DOHH2 (cell line): ENCODE data around the gene OR2AT4.

Source experiments
- H3F3A ChIP-seq: fragments of 200-600 bp; sonication (generic), shearing (Covaris generic); 2 replicates; pipeline ENCODE4 v1.6.0; 2016; ENCODE audit warnings: antibody characterized with exemption, mild to moderate bottlenecking; ENCODE audit not compliant: control insufficient read depth, insufficient read depth
- H3K27ac ChIP-seq: fragments of 200-600 bp; sonication (generic); 2 replicates; pipeline ENCODE4 v1.5.1; 2014; ENCODE audit warnings: low read depth, mild to moderate bottlenecking, low read length, moderate library complexity
- H3K27me3 ChIP-seq: fragments of 200-600 bp; sonication (generic); 2 replicates; pipeline ENCODE4 v1.6.1; 2014; ENCODE audit warnings: mild to moderate bottlenecking, low read length, mixed read lengths; ENCODE audit not compliant: control insufficient read depth
- H3K36me3 ChIP-seq: fragments of 200-600 bp; sonication (generic); 2 replicates; pipeline ENCODE4 v1.6.1; 2014; ENCODE audit warnings: mild to moderate bottlenecking, low read length, moderate library complexity, mixed read lengths; ENCODE audit not compliant: control insufficient read depth
- H3K4me1 ChIP-seq: fragments of 200-600 bp; sonication (generic); 2 replicates; pipeline ENCODE4 v1.6.1; 2014; ENCODE audit warnings: mild to moderate bottlenecking, low read length, mixed read lengths; ENCODE audit not compliant: control insufficient read depth
- H3K4me2 ChIP-seq: fragments of 200-600 bp; sonication (generic); 2 replicates; pipeline ENCODE4 v1.6.0; 2014; ENCODE audit warnings: mild to moderate bottlenecking, low read length, moderate library complexity
- H3K4me3 ChIP-seq: fragments of 200-600 bp; sonication (generic); 2 replicates; pipeline ENCODE4 v1.5.1; 2014; ENCODE audit warnings: mild to moderate bottlenecking, low read length, mixed read lengths
- H3K79me2 ChIP-seq: fragments of 200-600 bp; sonication (generic); 2 replicates; pipeline ENCODE4 v1.6.1; 2014; ENCODE audit warnings: mild to moderate bottlenecking, low read length, mixed read lengths; ENCODE audit not compliant: control insufficient read depth
- H3K9me2 ChIP-seq: fragments of 200-600 bp; sonication (generic); replicated peaks from 2 replicates; pipeline ENCODE4 v1.6.1; 2014; ENCODE audit warnings: mild to moderate bottlenecking, low read length, mixed read lengths; ENCODE audit not compliant: control insufficient read depth
- H3K9me3 ChIP-seq: fragments of 200-600 bp; sonication (generic); 2 replicates; pipeline ENCODE4 v1.6.1; 2014; ENCODE audit warnings: antibody characterized with exemption, low read length, mixed read lengths; ENCODE audit not compliant: control insufficient read depth, insufficient read depth
- H4K20me1 ChIP-seq: fragments of 200-600 bp; sonication (generic); 2 replicates; pipeline ENCODE4 v1.6.0; 2014; ENCODE audit warnings: low read depth, mild to moderate bottlenecking, antibody characterized with exemption, low read length, moderate library complexity; ENCODE audit not compliant: control insufficient read depth, insufficient read depth
- CTCF ChIP-seq: fragments of 200-600 bp; sonication (generic); IDR thresholded peaks from one replicate; pipeline ENCODE4 v1.5.1; 2014; ENCODE audit warnings: antibody characterized with exemption, mild to moderate bottlenecking, low read depth, low read length; ENCODE audit not compliant: poor library complexity, severe bottlenecking
- EZH2phosphoT487 ChIP-seq: fragments of 200-600 bp; sonication (generic); IDR thresholded peaks from 2 replicates; pipeline ENCODE4 v1.6.1; 2017; ENCODE audit warnings: borderline replicate concordance, mild to moderate bottlenecking, antibody characterized with exemption, low read length, moderate library complexity, mixed read lengths

The OR2AT4 gene

GRCh38 chr11:75068993-75069392 is 27.7 kb downstream of the OR2AT4 start:
- Histone ChIP-seq H3K27me3 (peaks cover 22% of the 10 kb centered on the region), H3K79me2 (no peaks in the 10 kb centered on the region), H3K27ac (no peak overlapping the region), H3K4me2 (no peak overlapping the region), H3K4me1 (no peaks in the 10 kb centered on the region), H3F3A (no peaks in the 10 kb centered on the region), H3K4me3 (no peak overlapping the region), H4K20me1 (no peaks in the 10 kb centered on the region), H3K36me3 (no peaks in the 10 kb centered on the region), H3K9me2 (no peaks in the 10 kb centered on the region), H3K9me3 (no peaks in the 10 kb centered on the region)
- TF ChIP-seq EZH2phosphoT487 = no peak
- TF ChIP-seq CTCF = no peak

- Histone ChIP-seq H3K4me3 (no peak overlapping the region), H3K27ac (no peak overlapping the region), H3F3A (no peaks in the 10 kb centered on the region), H3K9me2 (no peaks in the 10 kb centered on the region), H3K79me2 (no peaks in the 10 kb centered on the region), H3K4me1 (no peaks in the 10 kb centered on the region), H3K27me3 (peaks cover 22% of the 10 kb centered on the region), H3K9me3 (no peaks in the 10 kb centered on the region), H3K4me2 (no peak overlapping the region), H3K36me3 (no peaks in the 10 kb centered on the region), H4K20me1 (no peaks in the 10 kb centered on the region)
- no peak for TF ChIP-seq CTCF
- no peak for TF ChIP-seq EZH2phosphoT487
Measured at GRCh38 chr11:75068559-75068958, 28.1 kb downstream of the OR2AT4 start.

- no peaks in the 10 kb centered on the region for H4K20me1 ChIP-seq
- no peak overlapping the region for H3K4me3 ChIP-seq
- no peaks in the 10 kb centered on the region for H3F3A ChIP-seq
- no peak overlapping the region for H3K4me2 ChIP-seq
- H3K9me3 ChIP-seq = no peaks in the 10 kb centered on the region
- no peaks in the 10 kb centered on the region for H3K36me3 ChIP-seq
- no peaks in the 10 kb centered on the region for H3K9me2 ChIP-seq
- H3K4me1 ChIP-seq = no peaks in the 10 kb centered on the region; the same call in 1 of the 2 replicates
- no peaks in the 10 kb centered on the region for H3K79me2 ChIP-seq
- H3K27me3 ChIP-seq = peaks cover 18% of the 10 kb centered on the region
- no peak overlapping the region for H3K27ac ChIP-seq
- TF ChIP-seq CTCF = no peak
- no peak for TF ChIP-seq EZH2phosphoT487
Measured at GRCh38 chr11:75066061-75066460, 30.6 kb downstream of the OR2AT4 start.
